Stimulated activated CD4-positive, alpha-beta T cell treated with anti-CD3 and anti-CD28 coated beads, TNF-alpha, amount 100 ng/mL, for 48 hours (primary cell): Measurements from ENCODE around the gene RPS6KA3.
"Not testable (repeated sequence)": the region's sequence is repeated elsewhere in the genome, so short reads cannot be mapped to it uniquely, and the experiment has no call there.

ENCODE experiments used
- DNase-seq, 3 donors: peaks; one replicate each; pipeline ENCODE4 v3.0.0-alpha.2; 2020; ENCODE audit warnings: low read depth in 3 of 3

Gene RPS6KA3

DNA sequence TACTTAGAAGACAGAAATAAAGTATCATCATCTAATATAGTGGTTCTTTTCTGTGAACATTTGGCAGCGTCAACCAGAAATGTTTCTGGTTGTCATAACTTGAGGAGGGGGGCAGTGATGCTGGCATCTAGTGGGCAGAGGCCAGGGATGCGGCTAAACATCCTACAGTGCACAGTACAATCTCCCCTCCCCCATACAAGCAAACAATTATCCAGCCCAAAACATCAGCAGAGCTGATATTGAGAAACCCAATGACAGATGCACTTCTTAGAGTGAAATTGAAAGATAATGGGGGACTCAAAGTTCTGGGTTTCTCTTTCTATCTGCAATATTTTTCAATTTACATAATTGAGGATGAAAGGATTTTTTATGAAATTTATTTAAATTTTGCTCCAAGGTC, 123.1 kb downstream of the RPS6KA3 start:
- DNase-seq: no peak

- DNase-seq: no peak
Measured at GRCh38 chrX:20143111-20143510, 123.6 kb downstream of the RPS6KA3 start.

GRCh38 chrX:20141281-20142220, 125.2 kb downstream of the RPS6KA3 start, which contains the start of gene EIF1AX:
Gene EIF1AX (minus strand): TSS chrX:20141838. CDS start chrX:20141640, 198 bp downstream.
- peak; percentile 81 to 98 (median 93) for DNase-seq

DNA sequence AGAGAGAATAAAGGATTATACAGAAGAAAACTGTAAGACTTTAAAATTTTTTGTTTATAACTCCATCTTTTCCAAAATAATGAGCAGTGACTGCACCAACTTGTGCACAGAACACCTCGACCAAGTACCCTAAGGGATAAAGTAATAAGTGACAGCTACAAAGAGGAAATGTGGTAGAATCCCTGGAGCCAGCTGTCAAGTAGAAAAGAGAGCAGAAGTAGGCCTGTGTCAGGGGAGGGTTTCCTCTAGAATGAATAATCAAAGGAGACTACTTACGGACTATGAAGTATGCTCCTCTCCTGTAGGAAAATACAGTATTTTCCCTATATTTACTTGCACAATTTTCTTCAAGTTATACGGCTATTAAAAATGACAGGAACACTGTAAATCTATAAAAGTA, 126.3 kb downstream of the RPS6KA3 start:
- no peak for DNase-seq

DNA sequence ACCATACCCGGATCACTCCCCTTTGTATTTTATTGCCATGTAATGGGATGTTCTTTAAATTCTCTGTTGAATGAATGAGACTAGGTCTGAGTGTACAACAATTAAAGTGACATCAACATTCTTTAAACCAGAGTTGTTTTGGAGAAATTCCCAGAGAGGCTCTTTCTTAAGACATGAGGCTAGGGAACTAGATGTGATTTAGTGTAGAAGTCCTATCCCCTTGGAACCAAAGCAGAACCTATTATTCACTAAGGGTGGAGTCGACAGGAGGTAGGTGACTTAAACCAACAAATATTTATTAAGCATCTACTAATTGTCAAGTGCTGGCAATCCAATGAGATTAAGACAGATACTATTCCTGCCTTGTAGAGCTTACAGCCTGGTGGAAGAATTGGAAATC, 126.7 kb downstream of the RPS6KA3 start:
- no peak for DNase-seq

DNA sequence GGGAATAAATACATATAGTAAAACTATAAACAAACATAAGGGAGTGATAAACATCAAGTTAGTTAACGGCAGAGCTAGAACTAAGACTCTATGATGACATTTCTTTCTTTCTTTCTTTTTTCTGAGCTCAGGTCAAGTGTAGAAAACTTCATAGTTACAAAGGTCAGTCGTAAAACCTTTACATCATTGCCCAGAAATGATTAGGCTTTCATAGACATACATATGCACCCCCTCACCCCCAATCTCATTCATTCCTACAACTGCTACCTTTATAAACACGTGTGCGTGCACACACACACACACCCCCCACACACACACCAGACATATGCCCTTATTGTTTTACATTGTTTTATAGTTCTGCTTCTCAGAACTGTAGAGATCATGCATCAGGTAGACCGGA, 130.8 kb downstream of the RPS6KA3 start:
- DNase-seq: no peak

GRCh38 chrX:20132666-20133065, 134.0 kb downstream of the RPS6KA3 start:
- no peak for DNase-seq

DNA sequence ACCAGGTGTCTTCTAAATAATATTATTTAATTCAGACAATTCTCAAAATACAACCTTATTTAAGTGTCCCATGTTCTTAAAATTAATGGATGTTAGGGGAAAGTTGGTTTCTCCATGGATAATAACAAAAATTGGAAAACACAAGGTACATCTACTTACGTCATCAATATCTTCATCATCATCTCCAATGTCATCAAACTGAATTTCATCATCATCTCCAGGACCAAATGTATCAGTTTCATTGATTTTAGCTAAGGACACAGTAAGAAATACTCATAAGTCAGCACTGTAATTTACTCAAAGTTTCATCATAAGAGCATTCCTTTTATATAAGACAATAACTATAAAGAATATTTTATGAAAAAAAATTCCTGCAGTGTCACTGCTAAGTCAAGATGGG, 136.4 kb downstream of the RPS6KA3 start:
- no peak for DNase-seq

DNA sequence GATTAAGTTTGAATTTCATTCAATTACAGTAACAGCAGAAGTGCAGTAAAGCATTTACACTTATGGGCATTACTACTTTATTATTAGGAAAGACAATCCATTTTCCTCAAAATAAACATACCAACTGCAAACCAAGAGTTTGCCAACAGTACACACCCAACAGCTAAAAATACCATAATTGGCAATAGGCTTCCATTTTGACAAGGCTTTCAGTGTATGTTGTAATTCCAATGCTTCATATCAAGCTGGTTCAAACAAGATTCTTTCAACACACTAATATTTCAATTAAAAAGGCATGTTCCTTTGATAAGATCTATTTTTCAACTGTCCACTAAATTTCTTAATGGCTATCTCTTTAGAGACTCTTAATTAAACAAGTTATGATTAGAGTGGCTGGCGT, 137.2 kb downstream of the RPS6KA3 start:
- no peak for DNase-seq

DNA sequence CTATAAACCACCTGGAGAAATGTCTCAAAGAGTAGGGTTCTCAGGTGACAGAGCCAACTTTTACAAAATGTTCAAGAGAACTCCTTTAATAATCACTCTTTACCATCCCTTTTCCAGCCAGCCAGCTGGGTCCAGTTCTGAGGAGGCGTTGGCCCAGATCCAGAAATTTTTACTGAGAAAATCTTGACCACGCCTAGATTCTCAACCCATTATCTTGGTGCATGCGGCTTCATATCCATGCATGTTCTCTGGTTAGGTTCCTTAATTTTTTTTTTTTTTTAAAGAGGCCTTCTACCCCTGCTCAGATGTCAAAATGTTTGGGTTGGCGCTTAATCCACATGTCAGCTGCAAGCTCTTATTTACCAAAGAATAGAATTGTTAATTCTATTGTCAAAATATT, 138.0 kb downstream of the RPS6KA3 start:
- DNase-seq: no peak

GRCh38 chrX:20127440-20127839, 139.3 kb downstream of the RPS6KA3 start:
- not testable (repeated sequence) for DNase-seq

DNA sequence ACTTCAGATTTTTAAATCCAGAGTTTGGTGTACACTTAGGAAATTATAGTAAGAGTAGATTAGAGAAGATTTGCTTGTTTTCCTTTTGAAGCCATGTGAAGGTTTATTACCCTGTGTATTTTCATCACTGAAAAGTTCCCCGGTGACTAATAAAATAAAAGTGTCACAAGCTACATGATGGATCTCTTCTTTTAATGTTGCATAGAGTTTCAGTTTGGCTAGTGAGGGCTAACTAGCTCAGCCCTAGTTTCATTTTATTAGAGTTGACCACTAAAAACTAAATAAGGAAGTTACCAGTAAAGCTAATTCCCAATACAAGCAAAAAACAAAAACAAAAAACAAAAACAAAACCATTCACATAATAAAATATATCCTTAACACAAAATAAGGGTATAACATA, 139.9 kb downstream of the RPS6KA3 start:
- not testable (repeated sequence) for DNase-seq

- DNase-seq: no peak
Measured at GRCh38 chrX:20124964-20125363, 141.7 kb downstream of the RPS6KA3 start.

GRCh38 chrX:20118065-20118824, 148.5 kb downstream of the RPS6KA3 start:
- no peak for DNase-seq

- DNase-seq: no peak
Measured at GRCh38 chrX:20116577-20117240, 150.0 kb downstream of the RPS6KA3 start, which contains the start of gene MAP7D2. Gene MAP7D2 (minus strand): TSS chrX:20116907. CDS start chrX:20116879, 28 bp downstream.

GRCh38 chrX:20116087-20116576, 150.6 kb downstream of the RPS6KA3 start:
- DNase-seq: no peak

GRCh38 chrX:20112022-20112774, 154.5 kb downstream of the RPS6KA3 start:
- DNase-seq: no peak

- DNase-seq: no peak
Measured at GRCh38 chrX:20111271-20111670, 155.4 kb downstream of the RPS6KA3 start.

DNA sequence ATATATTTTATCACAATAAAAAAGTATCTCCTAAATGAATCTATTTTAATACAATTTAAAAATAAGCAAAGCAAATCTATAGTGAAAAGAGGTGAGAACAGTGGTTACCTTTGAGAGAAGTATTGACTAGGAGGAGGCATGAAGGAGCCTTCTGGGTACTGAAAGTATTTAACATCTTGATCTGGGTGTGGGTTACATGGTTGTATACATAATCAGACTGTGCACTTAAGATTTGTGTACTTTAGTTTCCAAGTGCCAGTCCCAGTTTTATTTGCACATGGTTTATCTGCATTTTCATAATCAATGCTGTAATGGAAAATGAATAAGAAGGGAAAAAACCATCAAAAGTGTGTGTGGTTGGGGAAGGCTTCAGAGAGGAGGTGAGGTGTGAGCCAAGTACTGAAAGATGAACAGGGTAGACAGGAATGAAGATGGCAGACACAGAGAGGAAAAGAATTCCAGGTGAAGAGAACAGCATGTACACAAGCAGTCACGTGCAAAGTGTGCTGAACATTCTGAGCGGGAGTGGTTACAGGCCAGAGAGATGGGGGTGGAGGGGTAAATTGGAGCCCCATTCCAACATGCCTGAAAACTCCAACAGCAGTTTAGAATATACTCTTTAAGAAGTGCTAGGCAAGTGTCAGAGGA, 164.7 kb downstream of the RPS6KA3 start:
- DNase-seq: no peak
